ENCODE results near the gene DUS3L. TPM values are rescaled to one million over a fixed set of nuclear protein-coding genes. Genes with fewer than 3 reads are reported as not detected.

DUS3L gene
- total RNA-seq, 1 donor from 2014 or later: 16.2 TPM

- Mint-ChIP-seq H3K4me1 (ENCODE audit: unreplicated experiment) (peaks cover 11% of the 10 kb centered on the region), H3K27ac (ENCODE audit: unreplicated experiment) (no peak overlapping the region), H3K27me3 (ENCODE audit: unreplicated experiment) (peaks cover 14% of the 10 kb centered on the region), H3K4me3 (ENCODE audit: unreplicated experiment) (peak overlapping the region; percentile 42), H3K36me3 (ENCODE audit: low read depth, unreplicated experiment) (peaks cover 17% of the 10 kb centered on the region), H3K9me3 (ENCODE audit: unreplicated experiment) (no peaks in the 10 kb centered on the region)
- no peak for DNase-seq (ENCODE audit: low spot score)
- TF ChIP-seq, protein P1, sequence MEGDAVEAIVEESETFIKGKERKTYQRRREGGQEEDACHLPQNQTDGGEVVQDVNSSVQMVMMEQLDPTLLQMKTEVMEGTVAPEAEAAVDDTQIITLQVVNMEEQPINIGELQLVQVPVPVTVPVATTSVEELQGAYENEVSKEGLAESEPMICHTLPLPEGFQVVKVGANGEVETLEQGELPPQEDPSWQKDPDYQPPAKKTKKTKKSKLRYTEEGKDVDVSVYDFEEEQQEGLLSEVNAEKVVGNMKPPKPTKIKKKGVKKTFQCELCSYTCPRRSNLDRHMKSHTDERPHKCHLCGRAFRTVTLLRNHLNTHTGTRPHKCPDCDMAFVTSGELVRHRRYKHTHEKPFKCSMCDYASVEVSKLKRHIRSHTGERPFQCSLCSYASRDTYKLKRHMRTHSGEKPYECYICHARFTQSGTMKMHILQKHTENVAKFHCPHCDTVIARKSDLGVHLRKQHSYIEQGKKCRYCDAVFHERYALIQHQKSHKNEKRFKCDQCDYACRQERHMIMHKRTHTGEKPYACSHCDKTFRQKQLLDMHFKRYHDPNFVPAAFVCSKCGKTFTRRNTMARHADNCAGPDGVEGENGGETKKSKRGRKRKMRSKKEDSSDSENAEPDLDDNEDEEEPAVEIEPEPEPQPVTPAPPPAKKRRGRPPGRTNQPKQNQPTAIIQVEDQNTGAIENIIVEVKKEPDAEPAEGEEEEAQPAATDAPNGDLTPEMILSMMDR (IDR thresholded peaks at IDR 0.05; ENCODE audit: unreplicated experiment): no peak
Measured at GRCh38 chr19:5789351-5789761, 1.6 kb downstream of the DUS3L start.

GRCh38 chr19:5788422-5788821, 2.5 kb downstream of the DUS3L start:
- H3K4me1 Mint-ChIP-seq (ENCODE audit: unreplicated experiment): peaks cover 11% of the 10 kb centered on the region
- DNase-seq (ENCODE audit: low spot score): no peak
- H3K27ac Mint-ChIP-seq (ENCODE audit: unreplicated experiment): no peak overlapping the region
- peaks cover 14% of the 10 kb centered on the region for H3K27me3 Mint-ChIP-seq (ENCODE audit: unreplicated experiment)
- TF ChIP-seq, protein P1 (IDR thresholded peaks at IDR 0.05; ENCODE audit: unreplicated experiment): no peak
- no peaks in the 10 kb centered on the region for H3K9me3 Mint-ChIP-seq (ENCODE audit: unreplicated experiment)
- H3K36me3 Mint-ChIP-seq (ENCODE audit: low read depth, unreplicated experiment): peaks cover 17% of the 10 kb centered on the region
- peak overlapping the region; percentile 57 for H3K4me3 Mint-ChIP-seq (ENCODE audit: unreplicated experiment)

GRCh38 chr19:5787409-5788182, 3.4 kb downstream of the DUS3L start:
- Mint-ChIP-seq H3K36me3 (ENCODE audit: low read depth, unreplicated experiment) (peaks cover 17% of the 10 kb centered on the region), H3K27ac (ENCODE audit: unreplicated experiment) (no peak overlapping the region), H3K4me3 (ENCODE audit: unreplicated experiment) (no peak overlapping the region), H3K4me1 (ENCODE audit: unreplicated experiment) (peaks cover 11% of the 10 kb centered on the region), H3K27me3 (ENCODE audit: unreplicated experiment) (peaks cover 14% of the 10 kb centered on the region), H3K9me3 (ENCODE audit: unreplicated experiment) (no peaks in the 10 kb centered on the region)
- TF ChIP-seq, protein P1 (IDR thresholded peaks at IDR 0.05; ENCODE audit: unreplicated experiment): no peak
- DNase-seq (ENCODE audit: low spot score): no peak

DNA sequence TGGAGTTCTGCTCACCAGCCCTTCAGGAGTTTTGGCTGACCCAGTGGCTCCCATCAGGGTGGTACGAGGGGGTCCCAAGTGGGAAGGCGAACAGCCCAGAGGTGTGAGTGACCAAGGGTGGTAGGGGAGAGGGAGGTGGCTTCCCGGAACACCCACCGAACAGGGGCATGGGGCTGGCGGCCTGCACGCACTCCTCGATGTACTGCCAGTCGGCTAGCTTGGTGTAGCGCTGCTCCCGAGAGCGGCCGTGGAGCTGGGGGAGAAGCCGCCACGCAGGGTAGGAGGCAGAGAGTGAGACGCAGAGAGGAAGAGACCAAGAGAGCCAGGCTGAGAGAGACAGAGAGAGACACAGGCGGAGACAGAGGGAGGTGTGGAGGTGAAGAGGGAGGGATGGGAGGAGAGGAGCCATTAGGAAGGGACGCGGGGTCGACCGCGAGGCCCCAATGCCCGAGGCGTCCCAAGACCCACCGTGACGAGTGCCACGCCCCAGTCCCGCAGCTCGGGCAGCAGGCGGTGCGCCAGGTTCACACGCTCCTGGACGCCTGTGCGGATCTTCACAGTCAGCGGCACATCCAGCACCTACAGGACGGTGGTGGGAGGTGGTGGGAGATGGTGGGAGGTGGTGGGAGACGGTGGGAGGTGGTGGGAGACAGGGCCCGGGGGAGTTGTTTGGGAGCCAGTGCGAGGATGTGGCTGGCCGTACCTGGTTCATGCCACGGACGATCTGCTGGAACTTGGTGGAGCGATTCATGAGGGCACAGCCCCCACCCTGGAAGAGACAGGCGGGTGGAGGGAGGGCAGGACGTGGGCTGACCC, 4.2 kb downstream of the DUS3L start:
- DNase-seq (ENCODE audit: low spot score): no peak
- H3K9me3 Mint-ChIP-seq (ENCODE audit: unreplicated experiment): no peaks in the 10 kb centered on the region
- peaks cover 14% of the 10 kb centered on the region for H3K27me3 Mint-ChIP-seq (ENCODE audit: unreplicated experiment)
- H3K36me3 Mint-ChIP-seq (ENCODE audit: low read depth, unreplicated experiment): peaks cover 17% of the 10 kb centered on the region
- TF ChIP-seq, protein P1 (IDR thresholded peaks at IDR 0.05; ENCODE audit: unreplicated experiment): no peak
- H3K27ac Mint-ChIP-seq (ENCODE audit: unreplicated experiment): no peak overlapping the region
- no peak overlapping the region for H3K4me3 Mint-ChIP-seq (ENCODE audit: unreplicated experiment)
- H3K4me1 Mint-ChIP-seq (ENCODE audit: unreplicated experiment): peaks cover 11% of the 10 kb centered on the region

GRCh38 chr19:5785423-5785822, 5.5 kb downstream of the DUS3L start:
- Mint-ChIP-seq H3K36me3 (ENCODE audit: low read depth, unreplicated experiment) (peaks cover 16% of the 10 kb centered on the region), H3K27ac (ENCODE audit: unreplicated experiment) (no peak overlapping the region), H3K4me3 (ENCODE audit: unreplicated experiment) (no peak overlapping the region), H3K4me1 (ENCODE audit: unreplicated experiment) (peaks cover 4% of the 10 kb centered on the region), H3K9me3 (ENCODE audit: unreplicated experiment) (no peaks in the 10 kb centered on the region), H3K27me3 (ENCODE audit: unreplicated experiment) (peaks cover 11% of the 10 kb centered on the region)
- TF ChIP-seq, protein P1 (IDR thresholded peaks at IDR 0.05; ENCODE audit: unreplicated experiment): no peak
- DNase-seq (ENCODE audit: low spot score): no peak
